Germinal center (tissue), 1 donor: Measurements from ENCODE around the gene JPH2.
"Not testable (repeated sequence)": the region's sequence is repeated elsewhere in the genome, so short reads cannot be mapped to it uniquely, and the experiment has no call there.

Experiments
- DNase-seq: peaks from one replicate; pipeline ENCODE4 v3.0.0; 2012; ENCODE audit warnings: mixed read lengths, low spot score

JPH2 gene

DNA sequence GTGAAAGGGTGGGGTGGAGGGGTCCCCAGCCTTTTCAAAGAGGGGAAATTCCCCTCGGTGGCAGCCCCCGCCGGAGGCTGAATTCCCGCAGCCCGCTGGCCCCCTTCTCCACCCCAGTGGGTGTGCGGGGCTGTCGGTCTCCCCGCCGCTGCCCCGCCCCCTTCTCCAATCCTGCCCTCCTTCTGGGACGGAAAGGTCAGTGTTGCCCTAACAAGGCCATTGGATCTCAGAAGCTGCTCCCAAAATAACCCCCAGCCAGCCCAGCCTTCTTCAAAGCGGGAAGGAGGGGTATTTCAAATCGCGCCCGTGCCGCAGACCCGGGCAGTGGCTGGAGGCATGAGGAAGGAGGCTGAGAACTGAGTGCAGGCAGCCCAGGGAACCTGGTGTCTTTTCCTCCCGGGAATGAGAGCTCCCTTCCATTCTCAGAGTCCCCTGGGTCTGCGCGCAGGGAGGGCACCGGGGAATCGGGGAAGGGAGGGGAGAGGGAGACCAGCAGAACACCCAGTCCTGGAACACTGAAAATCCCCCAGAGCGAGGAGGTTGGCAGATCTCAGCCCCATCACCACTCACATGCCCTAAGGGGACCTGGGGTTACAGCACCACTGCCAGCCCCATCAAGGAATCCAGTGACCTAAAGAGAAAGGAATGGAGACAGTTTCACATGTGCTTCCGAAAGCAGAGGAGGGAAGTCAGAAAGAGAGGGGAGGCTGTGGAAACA lies at the start of gene JPH2:
TSS of gene JPH2 (minus strand) at position 135 of the 718 bp plus-strand sequence. CDS start 483 bp downstream, outside the sequence.
- no peak for DNase-seq

- no peak for DNase-seq
Measured at GRCh38 chr20:44235702-44236101, 48.7 kb upstream of the JPH2 start.

DNA sequence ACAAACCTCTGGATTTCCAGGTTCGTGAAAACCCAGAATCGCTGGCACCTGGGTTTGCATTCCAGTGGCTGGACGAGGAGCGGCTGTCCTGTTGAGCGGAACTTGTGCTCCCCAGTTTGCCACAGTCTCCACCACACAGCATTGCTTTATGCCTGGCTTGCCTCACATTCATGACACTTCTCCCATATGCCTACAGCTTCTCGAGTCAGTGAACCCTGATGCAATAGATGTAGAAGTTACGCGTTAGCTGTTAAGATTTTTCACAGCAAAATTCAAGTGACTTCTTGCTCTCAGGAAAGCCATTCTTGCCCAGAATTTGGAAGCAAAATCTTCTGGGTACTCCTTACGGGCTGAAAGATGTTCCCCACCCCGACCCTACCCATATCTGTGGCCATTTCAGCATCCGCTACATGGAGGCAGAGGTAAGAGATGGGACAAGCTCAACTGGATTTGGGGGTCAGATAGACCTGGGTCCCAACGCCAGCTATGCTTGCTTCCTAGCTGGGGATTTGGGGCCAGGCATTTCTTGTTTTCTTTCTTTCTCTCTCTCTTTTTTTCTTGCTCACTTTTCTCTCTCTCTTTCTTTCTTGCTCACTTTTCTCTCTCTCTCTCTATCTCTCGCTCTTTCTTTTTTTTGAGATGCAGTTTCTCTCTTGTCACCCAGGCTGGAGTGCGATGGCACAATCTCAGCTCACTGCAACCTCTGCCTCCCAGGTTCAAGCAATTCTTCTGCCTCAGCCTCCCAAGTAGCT lies 47.8 kb upstream of the JPH2 start:
- DNase-seq, result no peak

DNA sequence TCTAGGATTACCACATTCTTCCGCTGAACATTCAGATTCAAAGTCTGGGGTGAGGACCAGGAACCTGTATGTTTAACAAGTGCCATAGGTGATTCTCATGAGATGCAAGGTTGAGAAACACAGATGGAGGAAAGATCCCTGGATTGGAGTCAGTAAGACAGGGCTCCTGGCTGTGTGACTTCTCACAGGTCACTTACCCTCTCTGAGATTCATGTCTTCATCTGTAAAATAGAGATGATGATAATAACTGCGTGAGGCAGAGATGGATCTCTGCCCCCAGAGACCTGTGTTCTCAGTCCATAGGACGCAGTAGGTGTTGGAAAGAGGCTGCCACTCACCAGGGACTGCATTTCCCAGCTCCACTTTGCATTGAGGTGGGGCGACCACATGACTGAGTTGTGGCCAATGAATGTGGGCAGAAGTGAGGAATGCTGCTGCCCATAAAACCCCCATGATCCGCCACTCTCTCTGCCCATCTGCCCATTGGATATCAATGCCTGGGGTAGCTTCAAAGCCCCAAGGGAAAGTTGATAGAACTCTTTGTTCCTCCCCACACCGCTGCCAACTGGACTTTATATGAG lies 46.5 kb upstream of the JPH2 start:
- DNase-seq, result no peak

GRCh38 chr20:44232469-44232856 lies 45.5 kb upstream of the JPH2 start:
- DNase-seq, result not testable (repeated sequence)

- DNase-seq, result no peak
Measured at GRCh38 chr20:44231713-44232468, 44.9 kb upstream of the JPH2 start.

- DNase-seq, result no peak
Measured at GRCh38 chr20:44231193-44231592, 44.2 kb upstream of the JPH2 start.

- DNase-seq, result no peak
Measured at GRCh38 chr20:44228465-44229258, 41.7 kb upstream of the JPH2 start.

GRCh38 chr20:44224637-44225036 lies 37.6 kb upstream of the JPH2 start:
- DNase-seq, result no peak

DNA sequence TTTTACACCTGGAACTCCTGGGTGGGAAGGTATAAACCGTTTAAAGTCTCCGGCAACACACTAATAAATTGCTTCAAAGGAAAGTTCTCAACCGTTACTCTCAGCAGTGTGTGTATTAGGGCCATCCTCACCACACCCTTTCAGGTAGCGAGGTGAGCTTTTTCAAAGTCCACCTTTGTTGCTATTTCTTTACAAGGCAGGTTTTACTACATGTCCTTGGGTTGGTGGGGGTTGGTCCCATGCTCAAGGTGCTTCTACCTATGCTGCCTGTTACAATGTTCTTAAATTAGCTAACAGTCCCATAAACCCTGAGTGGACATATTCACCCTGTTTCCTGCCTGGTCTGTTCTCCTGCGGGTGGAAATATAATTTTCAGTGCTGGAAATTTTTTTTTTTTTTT lies 36.7 kb upstream of the JPH2 start:
- no peak for DNase-seq

GRCh38 chr20:44222633-44223368 lies 35.8 kb upstream of the JPH2 start:
- no peak for DNase-seq

DNA sequence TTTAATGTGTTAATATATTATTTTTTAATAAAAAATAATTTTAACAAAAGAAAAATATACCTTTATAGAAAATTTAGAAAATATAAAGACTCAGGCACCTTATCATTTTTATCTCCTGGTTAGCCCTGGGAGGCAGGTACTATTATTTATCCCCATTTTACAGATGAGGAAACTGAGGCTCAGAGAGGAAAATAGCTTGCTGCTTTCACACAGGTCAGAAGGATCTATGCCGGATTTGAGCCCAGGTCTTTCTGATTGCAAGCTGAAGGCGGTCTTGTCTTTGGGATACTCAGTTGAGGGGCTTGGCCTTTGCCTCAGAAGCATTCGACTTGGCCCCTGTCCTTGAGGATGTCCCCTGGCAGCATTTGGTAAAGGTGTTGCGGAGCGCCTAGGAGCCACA lies 35.0 kb upstream of the JPH2 start:
- no peak for DNase-seq

GRCh38 chr20:44221368-44221954 lies 34.5 kb upstream of the JPH2 start:
- no peak for DNase-seq

GRCh38 chr20:44219791-44220190 lies 32.8 kb upstream of the JPH2 start:
- DNase-seq, result no peak

DNA sequence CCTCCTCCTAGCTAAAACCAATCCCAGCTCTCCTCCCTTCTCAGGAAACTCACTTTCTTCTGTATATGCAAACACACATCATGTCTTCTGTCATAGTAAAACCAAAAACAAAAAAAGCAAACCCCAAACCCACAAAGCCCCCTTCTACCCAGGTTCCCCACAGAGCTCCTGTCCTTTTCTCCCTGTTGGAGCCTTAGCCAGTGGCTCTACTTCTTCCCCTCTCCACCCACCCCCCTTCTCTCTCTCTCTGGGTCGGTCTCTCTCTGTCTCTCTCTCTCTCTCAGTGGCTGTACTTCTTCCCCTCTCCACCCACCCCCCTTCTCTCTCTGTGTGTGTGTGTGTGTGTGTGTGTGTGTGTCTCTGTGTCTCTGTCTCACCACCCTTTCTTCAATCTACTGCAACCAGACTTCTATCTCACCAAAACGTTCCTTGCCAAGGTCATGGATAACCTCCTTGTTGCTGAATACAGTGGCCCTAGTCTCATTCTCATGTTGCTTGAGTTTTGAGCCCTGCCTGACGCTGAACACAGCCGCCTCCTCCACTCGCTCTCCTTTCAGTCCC lies 32.3 kb upstream of the JPH2 start:
- no peak for DNase-seq

GRCh38 chr20:44218446-44218845 lies 31.5 kb upstream of the JPH2 start:
- no peak for DNase-seq

DNA sequence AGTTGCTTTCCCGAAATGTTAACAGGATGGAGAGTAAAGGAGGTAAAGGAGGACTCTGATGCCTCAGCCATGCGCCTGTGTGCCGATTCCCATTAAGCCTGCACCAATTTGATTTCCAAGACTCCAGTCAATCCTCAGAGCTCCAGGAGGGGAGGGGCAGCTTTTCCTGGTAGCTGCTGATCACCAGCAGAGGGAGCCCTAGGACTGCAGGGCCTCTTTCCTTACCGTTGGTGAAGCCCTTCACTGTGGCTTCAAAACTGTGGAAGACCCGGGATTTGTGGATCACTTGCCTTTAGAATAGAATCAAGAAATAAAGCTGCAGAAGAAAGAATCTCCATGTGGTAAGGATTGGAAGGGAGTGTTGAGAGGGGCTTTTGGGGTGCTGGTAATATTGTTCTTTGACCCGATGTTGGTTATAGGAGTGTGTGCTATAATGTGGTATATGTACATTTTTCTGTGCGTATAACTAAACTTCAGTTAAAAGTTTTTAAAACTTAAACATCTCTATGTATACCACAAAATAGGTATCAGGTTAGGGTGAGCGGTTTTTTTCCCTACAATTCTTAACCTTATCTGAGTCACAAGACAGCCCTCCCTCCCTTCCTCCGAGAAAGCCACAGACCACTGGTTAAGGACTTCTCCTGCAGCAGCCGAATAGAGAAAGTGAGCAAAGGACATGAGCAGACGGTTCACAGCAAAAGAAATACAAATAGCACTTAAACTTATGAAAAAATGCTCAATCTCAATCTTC lies 30.5 kb upstream of the JPH2 start:
- DNase-seq, result peak; percentile 35

GRCh38 chr20:44215125-44215524 lies 28.1 kb upstream of the JPH2 start:
- peak; percentile 35 for DNase-seq

GRCh38 chr20:44212792-44213191 lies 25.8 kb upstream of the JPH2 start:
- no peak for DNase-seq
